ENCODE measurements around the gene ALS2CL.

Gene ALS2CL

DNA sequence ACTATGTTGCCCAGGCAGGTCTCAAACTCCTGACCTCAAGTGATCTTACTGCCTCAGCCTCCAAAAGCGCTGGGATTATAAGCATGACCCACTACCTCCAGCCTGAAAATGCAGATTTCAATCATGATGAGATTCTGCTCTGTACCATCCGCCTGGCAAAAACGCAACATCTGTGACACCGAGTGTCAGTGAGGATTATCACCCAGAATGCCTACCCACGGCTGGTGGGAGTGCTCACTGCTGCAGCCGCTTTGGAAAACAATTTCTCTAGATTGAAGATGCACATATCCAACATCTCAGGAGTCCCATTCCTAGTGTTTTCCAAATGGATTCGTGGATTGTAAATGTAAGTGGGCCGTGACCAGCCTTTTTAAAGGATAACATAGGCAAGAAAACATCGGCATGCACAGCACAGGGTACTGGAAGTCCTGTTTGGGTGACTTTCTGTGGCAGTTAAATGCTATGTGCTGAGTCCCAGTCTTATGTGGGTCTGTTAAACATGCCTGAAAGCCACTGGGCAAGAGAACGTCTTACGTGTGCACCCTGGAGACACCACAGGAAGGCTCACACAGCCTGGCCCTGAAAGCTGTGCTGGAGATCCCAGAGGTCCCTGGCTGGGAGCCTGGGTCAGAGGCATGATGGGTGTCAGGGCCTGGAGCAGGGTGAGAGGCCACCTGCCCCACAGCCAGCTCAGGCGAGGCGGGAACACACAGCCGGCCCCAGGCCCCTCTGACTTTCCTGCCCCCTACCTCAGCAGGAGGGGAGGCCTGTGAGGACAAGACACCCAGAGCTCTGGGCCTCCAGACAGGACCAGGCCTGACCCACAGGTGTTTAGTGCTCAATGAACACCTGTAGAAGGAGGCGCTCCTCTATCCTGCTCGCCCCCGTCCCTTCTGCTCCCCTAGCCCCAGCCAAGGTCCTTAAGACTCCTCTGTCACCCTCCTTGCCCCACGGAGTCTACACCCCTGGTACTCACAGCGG, 23.3 kb upstream of the ALS2CL start:
- DNase-seq: no peak

- DNase-seq: no peak
Observed at GRCh38 chr3:46715507-46716175, 22.2 kb upstream of the ALS2CL start.

DNA sequence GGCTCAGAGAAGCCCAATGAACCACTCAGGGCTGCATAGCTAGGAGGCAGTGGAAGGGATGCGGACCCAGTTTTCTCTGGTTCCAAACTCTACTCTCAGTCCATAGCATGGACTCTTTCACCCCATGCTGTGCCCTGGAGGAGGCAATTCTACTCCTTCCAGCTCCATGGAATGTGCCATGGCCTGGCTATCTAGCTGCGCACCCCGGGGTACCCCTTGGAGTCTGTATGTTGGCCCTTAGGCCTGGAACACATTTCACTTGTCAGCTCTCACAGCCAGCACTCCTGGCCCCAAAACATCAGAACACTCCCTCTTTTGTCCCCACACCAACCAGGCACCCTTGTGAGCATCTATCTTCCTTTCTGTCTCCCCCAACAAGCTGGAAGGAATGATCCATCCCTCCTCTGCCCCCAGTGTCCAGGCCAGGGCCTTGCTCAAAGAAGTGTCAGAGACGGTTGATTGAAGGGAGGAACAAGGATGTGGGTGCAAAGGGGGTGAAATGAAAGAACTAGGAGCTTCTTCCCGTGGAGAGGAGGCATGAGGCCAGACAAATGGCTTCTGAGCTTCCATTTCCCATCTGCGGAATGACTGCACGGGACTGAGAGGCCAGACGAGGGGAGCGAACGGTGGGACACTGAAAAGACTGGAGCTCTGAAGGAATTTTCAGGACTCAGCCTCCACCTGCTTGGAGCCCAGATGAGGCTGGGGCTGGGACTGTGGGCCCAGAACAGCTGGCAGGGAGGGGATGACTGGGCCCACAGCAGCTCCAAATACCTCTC, 21.4 kb upstream of the ALS2CL start:
- no peak for DNase-seq

DNA sequence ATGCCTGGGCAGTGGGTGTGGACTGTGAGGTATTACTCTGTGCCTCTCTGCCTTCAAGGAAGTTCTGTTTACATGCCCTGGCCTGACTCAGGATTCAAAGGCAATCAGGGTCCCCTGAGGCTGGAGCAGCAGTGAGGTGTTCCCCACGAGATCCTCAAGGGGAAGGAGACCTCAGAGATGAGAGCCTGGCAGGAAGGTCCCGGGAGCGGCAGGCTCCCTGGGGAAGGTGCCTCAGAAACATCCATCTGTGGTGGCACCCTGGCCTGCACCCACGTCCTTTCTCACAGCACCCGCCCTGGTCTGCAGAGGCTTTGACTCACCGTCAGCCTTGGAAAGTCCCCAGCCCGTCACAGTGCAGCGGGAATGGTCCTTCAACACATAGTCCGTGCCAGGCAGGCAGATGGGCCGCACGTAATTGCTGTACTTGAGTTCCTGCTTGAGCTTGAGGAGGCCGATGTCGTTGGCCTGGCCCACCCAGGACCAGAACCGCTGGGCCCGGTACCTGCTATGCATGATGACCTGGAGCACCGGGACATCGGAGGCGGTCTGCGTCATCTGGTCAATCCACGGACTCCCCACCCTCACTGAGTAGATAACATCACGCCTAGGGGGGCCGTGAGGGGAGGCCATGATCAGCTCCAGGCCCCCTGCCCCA, 20.5 kb upstream of the ALS2CL start:
- DNase-seq: no peak

DNA sequence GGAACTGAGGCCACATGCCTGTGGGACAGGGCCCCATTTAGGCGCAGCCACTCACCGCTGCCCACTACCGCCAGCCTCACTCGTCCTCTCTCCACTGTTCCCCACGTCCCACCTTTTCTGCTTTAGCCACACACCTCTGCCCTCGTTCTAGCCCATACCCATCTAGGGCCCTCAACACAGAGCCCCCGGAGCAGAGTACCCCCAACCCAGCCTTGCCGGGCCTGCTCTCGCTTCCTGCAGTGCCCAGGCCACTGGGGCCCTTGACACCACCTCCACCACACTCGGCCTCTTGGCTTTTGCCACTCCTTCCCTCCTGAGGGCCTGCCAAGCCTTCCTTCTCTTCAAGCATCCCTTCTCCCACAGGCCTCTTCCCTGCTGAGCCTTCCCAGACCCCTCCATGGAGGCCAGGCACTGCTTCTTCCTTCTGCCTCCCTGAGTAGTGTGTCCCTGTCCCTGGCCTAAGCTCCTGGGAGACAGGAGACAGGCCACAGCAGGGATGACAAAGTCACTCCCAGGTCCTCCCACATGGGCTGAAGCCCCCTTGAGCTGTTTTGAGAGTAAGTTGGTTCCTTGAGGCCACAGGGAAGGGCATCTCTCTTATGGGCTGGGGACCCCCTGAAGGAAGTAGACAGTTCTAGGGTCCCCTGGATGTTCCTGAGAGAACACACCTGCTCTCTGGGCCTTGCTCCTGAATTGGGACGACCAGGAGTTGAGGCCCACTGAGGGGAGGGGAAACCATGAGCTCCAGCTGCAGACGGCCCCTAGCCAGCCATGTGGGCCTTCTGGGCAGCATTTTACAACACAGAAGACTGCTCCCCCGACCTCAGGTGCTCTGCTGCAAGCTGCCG, 19.8 kb upstream of the ALS2CL start:
- DNase-seq: no peak

GRCh38 chr3:46712191-46713049, 18.9 kb upstream of the ALS2CL start:
- DNase-seq: no peak

GRCh38 chr3:46711760-46712159, 18.3 kb upstream of the ALS2CL start:
- DNase-seq: no peak

DNA sequence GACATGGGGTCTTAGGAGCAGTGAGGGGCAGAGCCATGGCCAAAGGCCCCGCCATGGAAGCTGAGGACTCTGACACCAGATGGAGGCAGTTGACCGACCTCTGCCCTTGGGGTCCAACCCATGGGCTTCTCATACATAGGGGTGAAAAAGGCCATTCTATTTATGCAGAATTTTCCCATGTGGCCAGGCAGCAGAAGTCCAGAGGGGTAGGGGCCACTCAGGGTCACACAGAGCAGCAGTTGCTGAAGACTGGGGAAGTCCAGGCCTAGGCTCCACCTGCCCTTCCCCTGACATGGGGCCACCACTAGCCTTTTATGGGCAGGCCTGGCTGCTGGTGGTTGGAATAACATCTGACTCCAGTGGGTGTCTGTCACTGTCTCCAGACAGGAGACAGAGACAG, 17.8 kb upstream of the ALS2CL start:
- no peak for DNase-seq

GRCh38 chr3:46710671-46711295, 17.3 kb upstream of the ALS2CL start:
- no peak for DNase-seq

GRCh38 chr3:46710229-46710628, 16.8 kb upstream of the ALS2CL start:
- no peak for DNase-seq

- no peak for DNase-seq
Observed at GRCh38 chr3:46709721-46710120, 16.2 kb upstream of the ALS2CL start.

DNA sequence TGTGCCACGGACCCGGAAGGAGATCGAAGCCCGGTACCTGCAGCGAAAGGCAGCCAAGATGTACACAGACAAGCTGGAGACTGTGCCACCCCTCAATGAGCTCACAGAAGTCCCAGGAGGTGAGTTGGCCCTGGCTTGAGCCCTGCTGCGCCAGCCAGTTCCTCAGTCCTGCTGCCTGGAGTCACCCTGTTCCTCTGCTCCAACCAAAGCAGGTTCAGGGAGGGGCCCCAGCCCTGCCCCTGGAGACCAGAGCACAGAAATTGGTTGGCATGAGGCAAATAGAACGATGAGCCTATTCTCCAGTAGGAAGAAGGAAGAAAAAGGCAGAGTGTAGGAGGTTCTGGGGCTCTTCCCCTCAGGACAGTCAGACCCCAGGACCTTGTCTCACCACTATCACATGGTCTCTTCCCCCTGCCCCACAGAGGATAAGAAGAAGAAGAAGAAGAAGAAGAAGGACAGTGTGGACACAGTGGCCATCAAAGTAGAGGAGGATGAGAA, 15.7 kb upstream of the ALS2CL start:
- DNase-seq: no peak

DNA sequence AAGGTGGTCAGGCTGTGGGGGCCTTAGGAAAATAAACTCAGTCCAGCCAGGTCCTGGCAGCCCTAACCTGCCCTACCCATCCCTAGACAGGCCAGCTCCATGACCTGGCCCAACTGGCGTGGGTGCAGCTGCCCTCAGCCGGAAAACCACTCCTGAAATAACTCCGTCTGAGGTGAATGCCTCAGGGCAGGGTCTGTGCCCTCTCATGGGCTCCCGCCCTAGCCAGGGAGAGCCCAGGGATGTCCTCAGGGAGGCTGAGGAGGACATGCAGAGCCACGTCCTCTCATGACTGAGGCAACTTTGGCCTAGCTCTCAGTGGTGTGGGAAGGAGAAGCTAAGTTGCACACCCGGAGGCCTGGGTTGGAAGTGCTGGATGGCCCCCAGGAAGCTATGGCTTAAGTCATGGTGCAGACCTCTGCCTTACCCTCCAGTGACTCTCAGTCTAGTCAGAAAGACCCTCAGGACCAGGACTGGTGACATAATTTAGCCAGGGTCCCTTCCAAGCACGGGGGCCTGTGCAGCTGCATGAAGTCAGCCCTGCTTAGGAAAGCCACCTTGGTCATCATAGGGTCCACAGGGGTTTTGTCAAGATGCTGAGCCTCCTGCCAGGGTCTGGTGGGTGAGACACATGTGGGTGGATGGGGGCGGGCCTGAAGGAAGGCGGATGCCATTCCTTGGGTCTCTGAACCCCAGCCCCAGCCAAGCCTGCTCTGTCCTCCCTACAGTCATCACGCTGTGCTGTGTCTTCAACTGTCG, 15.1 kb upstream of the ALS2CL start:
- DNase-seq: no peak

DNA sequence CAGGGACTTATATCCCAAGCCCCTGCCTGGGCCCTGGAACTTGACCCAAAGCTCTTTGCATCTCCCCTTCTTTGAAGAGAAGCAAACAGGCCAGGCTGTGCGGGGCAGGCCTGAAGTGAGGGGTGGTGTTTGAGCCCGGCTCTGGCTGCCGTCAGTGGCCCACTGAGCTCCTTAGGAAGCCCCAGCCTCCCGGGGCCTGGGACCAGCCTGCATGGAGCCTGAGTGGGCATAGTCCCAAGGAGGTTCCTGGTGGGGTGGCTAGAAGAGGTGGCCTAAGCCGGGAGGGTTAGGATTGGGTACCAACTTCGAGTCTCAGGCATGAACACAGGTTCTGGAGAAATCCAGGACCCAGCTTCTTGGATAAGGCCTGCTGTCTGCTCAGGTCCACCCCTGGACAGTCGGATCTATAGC, 14.1 kb upstream of the ALS2CL start:
- no peak for DNase-seq

GRCh38 chr3:46706771-46707582, 13.5 kb upstream of the ALS2CL start:
- no peak for DNase-seq

- no peak for DNase-seq
Observed at GRCh38 chr3:46705751-46706552, 12.5 kb upstream of the ALS2CL start.

- peak; percentile 63 for DNase-seq
Observed at GRCh38 chr3:46705022-46705530, 11.6 kb upstream of the ALS2CL start.
